ENCODE data around the gene FBXO27.
A peak's percentile ranks its signal among the peaks of the same experiment; 100 is the strongest.
"Not testable (repeated sequence)": the region's sequence is repeated elsewhere in the genome, so short reads cannot be mapped to it uniquely, and the experiment has no call there.

FBXO27 gene, protein sequence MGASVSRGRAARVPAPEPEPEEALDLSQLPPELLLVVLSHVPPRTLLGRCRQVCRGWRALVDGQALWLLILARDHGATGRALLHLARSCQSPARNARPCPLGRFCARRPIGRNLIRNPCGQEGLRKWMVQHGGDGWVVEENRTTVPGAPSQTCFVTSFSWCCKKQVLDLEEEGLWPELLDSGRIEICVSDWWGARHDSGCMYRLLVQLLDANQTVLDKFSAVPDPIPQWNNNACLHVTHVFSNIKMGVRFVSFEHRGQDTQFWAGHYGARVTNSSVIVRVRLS

GRCh38 chr19:39032063-39032918 is at the start of gene FBXO27:
Gene FBXO27 (minus strand): TSS chr19:39032549. CDS start chr19:39032227, 322 bp downstream.
- DNase-seq, result no peak

DNA sequence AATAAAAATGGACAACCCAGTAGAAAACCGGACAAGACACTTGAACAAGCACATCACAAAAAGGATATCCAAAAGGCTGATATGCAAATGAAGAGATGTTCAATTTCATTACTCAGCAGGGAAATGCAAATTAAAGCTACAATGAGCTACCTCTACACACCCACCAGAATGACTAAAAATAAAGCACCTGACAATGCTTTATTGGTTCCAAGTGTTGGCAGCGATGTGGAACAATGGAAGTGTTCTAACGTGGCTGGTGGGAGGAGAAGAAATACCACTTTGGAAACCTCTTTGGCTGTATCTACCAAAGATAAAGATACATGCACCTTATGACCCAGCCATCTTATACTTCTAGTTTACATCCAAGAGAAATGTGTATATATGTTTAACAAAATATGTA is 48.1 kb upstream of the FBXO27 start:
- no peak for DNase-seq

- DNase-seq, result no peak
Measured at GRCh38 chr19:39078436-39079200, 46.3 kb upstream of the FBXO27 start.

GRCh38 chr19:39077323-39077722 is 45.0 kb upstream of the FBXO27 start:
- DNase-seq, result no peak

DNA sequence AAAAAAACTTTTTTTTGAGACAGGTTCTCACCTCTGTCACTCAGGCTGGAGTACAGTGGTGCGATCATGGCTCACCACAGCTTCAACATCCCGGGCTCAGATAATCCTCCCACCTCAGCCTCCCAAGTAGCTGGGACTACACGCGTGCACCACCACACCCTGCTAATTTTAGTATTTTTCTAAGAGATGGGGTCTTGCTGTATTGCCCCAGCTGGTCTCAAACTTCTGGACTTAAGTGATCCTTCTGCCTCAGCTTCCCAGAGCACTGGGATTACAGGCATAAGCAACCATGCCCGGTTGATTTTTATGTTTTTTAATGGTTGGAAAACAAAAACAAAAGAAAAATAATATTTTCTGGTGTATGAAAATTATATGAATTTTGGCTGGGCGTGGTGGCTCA is 42.6 kb upstream of the FBXO27 start:
- no peak for DNase-seq

DNA sequence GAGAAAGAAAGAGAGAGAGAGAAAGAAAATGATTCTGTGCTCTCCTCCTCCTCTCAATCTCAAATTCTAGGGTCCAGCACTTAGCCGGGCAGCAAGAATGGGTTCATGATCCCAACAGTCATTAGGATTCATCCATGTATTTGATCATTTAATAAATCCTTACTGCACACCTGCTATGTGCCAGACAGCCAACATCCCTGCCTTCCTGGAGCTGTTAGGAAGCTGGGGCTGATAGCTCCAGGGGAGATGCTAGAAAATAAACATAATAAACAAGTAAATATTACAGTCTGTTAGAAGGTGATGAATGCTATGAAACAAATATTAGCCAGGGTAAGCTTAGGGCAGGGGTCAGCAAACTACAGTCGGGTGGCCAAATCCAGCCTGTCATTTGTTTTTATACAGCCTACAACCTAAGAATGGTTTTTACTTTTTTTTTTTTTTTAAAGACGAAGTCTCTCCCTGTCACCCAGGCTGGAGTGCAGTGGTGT is 41.9 kb upstream of the FBXO27 start:
- no peak for DNase-seq

- no peak for DNase-seq
Measured at GRCh38 chr19:39070888-39071287, 38.5 kb upstream of the FBXO27 start.

GRCh38 chr19:39068259-39068658 is 35.9 kb upstream of the FBXO27 start:
- DNase-seq, result not testable (repeated sequence)

DNA sequence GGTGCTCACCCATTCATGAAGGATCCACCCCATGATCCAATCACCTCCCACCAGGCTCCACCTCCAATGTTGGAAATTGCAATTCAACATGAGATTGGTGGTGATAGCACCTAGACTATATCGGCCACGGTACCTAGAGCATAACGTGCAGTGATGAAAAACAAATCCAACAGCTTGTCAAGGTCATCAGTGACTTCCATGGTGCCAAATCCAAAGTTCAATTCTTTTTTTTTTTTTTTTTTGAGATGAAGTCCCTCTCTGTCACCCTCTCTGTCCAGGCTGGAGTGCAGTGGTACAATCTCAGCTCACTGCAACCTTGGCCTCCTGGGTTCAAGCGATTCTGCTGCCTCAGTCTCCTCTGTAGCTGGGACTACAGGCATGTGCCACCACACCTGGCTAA is 34.8 kb upstream of the FBXO27 start:
- DNase-seq, result no peak

GRCh38 chr19:39065928-39066327 is 33.6 kb upstream of the FBXO27 start:
- DNase-seq, result no peak

DNA sequence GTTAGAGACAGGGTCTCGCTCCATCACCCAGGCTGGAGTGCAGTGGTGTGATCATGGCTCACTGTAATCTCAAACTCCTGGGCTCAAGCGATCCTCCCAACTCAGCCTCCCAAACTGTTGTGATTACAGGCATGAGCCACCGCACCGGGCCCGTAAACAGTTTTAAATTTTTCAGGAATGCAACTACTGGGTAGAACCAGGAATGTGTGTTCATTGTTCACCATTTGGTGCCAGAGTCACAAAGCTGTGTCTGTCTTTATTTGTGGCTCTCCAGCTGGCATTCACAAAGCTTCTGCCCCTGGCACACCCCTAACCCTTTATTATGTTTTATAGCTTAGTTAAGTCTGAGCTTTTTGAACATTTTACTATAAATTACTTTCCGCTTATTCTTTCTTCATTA is 32.1 kb upstream of the FBXO27 start:
- DNase-seq, result no peak

- DNase-seq, result peak; percentile 20
Measured at GRCh38 chr19:39060171-39060570, 27.8 kb upstream of the FBXO27 start.

DNA sequence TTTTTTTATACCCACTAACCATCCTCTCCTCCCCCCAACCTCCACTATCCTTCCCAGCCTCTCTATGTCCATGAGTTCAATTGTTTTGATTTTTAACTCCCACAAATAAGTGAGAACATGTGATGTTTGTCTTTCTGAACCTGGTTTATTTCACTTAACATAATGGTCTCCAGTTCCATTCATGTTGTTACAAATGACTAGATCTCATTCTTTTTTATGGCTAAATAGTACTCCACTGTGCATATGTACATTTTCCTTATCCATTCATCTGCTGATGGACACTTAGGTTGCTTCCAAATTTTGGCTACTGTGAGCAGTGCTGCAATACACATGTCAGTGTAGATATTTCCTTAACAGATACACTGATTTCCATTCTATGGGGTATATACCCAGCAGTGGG is 27.0 kb upstream of the FBXO27 start:
- DNase-seq, result no peak

DNA sequence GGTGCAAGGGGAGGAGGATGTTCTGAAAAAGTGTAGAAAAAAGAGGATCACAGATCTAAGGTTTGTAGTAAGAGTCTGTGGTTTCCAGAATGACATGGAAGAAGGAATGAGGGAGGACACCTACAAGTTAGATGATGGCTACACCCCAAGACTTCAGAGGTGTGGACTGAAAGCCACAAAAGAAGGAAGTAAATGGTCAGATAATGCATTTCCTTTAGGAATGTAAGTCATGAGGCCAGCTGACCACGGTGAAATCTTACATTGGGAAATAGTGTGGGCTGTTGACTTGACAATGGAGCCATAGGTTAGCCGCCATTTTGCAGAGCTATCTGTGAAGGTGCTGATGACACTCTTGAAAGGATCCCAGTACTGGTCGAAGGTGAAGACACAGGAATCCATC is 25.3 kb upstream of the FBXO27 start:
- DNase-seq, result no peak

DNA sequence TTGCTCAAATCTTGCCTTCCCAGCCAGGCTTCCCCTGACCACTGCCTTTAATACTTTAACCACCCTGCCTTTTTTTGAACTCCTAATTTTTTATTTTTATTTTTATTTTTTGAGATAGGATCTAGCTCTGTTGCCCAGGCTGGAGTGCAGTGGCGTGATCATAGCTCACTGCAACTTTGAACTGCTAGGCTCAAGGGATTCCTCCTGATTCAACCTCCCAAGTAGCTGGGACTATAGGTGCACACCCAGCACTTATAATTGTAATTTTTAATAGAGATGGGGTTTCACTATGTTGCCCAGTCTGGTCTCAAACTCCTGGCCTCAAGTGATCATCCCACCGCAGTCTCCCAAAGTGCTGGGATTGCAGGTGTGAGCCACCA is 21.7 kb upstream of the FBXO27 start:
- no peak for DNase-seq

- no peak for DNase-seq
Measured at GRCh38 chr19:39053276-39054090, 21.1 kb upstream of the FBXO27 start.

DNA sequence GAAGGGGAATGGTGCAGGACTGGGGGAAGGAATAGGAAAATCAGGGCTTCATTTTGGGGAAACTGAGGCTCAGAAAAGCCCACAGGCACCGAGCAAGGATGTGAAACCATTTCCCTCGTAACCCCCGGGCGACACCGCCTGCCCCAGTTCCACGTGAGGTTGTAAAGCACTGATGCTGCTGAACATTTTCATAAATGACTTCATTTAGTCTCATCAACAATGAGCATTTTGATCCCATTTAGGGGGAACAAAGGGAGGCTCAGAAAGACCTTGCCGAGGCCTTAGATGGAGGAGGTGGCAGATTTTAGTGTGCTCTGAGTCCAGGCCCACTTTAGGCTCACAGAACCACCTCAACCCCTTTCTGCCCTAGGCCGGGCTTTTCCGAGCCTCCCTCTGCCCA is 20.5 kb upstream of the FBXO27 start:
- DNase-seq, result no peak

GRCh38 chr19:39052243-39052746 is 19.9 kb upstream of the FBXO27 start:
- peak; percentile 71 for DNase-seq

DNA sequence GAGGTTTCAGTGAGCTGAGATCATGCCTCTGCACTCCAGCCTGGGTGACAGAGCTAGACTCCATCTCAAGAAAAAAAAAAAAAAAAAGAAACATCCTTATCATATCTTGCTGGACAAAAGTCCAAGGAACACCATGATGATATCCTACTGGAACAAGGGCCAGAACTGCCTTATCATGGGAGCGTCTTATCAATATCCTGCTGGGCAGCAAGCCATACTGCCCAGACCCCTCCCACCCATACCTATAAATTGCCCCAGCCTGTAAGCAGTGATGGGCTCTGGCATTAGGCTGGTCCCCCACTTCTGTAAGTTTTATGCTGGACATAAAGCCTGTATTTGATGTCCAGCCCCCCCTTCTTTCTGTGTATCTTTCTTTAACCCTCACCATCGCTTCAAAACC is 14.7 kb upstream of the FBXO27 start:
- no peak for DNase-seq

GRCh38 chr19:39046037-39046821 is 13.9 kb upstream of the FBXO27 start:
- DNase-seq, result peak; percentile 61

DNA sequence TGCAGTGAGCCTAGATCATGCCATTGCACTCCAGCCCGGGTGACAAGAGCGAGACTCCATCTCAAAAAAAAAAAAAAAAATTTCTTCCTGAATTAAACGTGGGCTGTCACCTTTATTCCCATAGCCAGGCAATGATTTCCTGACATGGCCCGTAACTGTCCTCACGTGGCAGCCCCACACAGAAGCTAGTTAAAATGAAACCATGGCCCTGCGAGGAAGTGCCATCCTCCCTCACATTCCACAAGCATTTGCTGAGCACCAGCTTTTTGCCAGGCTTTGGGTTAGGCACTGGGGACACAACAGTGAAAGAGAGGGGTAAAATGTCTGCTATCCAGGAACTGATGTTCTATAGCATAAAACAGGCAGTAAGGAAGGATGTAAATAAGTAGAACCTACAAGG is 13.2 kb upstream of the FBXO27 start:
- no peak for DNase-seq

GRCh38 chr19:39038098-39038497 is 5.7 kb upstream of the FBXO27 start:
- peak; percentile 66 for DNase-seq

All from hematopoietic multipotent progenitor cell treated with erythropoietin and hydrocortisone succinate and interleukin-3 and kit ligand, for 4 days (in vitro differentiated cells).